DMS 273 (cell line): Measurements from ENCODE around the gene MRPL22.
"Not testable (repeated sequence)": the region's sequence is repeated elsewhere in the genome, so short reads cannot be mapped to it uniquely, and the experiment has no call there.

Experiments used
- DNase-seq: peaks from one replicate; lab custom pipeline; 2025; ENCODE audit not compliant: unreplicated experiment; lab: John Stamatoyannopoulos, UW

MRPL22 gene

DNA sequence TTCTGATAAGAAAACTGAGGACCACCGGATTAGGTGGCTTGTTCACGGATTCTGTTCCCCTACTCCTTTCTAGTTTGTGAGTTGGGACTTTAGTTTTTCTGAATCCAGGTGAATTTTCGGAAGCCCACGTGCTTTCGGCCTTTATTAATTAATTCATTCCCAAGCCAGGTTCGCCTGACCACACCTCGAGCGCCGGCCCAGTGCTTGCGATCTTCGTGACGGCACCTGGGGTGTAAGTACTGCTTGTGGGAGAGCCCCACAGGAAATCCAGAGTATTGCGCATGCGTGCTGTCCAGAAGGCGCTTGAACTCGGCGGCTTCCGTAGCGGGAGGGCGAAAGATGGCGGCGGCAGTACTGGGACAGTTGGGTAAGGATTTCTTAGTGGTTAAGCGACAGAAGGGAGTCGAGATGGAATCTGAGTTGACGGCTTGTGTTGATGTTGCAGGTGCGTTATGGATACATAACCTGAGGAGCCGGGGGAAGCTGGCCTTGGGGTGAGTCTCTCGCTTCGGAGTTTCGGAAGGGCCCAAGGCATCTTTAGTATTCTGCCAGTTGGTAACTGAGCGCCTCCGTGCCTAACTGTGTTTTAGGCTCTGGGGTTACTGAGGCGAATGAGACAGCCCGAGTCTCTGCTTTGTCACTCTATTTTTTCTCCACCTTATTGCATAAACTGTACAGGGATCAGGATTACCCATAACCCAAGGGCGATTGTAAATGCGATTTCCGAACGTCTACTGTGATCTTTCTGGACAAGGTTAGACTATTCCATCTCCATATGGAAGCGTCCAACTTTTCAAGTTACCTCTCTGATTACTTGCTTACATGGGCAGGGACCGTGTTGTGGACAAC, at the start of gene MRPL22:
TSS of gene MRPL22 (plus strand) at position 302 of the 849 bp plus-strand sequence. CDS start at position 340, 38 bp downstream.
- peak; percentile 97 for DNase-seq

DNA sequence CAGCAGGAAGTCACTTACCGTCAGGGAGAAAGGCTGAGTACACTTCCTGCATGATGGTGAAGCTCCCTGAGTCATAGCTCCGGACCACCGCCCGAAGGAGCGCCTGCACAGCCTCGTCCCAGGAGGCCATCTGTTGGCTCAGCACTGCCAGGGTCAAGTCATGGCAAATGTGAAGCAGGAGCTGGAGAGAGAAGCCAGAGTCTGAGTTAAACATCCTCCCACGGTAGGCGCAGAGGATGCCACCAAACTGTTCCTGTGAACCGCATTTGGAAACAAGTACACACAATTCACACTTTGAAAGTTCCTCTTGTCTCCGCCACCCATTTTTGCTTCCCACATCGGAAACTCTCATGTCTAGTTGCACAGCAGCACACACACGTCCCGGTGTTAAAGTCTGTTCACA, 48.5 kb upstream of the MRPL22 start:
- no peak for DNase-seq

DNA sequence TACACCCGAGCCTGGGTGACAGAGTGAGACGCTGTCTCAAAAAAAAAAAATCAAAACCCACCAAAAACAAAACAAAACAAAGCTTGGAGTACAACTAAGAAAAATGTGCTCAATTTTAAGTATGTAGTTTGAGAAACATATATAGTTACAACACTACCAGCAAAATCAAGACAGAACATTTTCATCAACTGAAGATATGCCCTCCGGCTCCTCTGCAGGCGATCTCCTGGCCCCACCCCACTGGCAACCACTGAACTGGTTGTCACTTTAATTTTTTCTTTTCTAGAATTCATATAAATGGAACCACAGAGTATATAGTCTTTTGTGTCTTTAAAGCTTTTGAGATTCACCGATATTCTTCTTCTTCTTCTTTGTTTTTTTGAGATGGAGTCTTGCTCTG, 47.5 kb upstream of the MRPL22 start:
- no peak for DNase-seq

DNA sequence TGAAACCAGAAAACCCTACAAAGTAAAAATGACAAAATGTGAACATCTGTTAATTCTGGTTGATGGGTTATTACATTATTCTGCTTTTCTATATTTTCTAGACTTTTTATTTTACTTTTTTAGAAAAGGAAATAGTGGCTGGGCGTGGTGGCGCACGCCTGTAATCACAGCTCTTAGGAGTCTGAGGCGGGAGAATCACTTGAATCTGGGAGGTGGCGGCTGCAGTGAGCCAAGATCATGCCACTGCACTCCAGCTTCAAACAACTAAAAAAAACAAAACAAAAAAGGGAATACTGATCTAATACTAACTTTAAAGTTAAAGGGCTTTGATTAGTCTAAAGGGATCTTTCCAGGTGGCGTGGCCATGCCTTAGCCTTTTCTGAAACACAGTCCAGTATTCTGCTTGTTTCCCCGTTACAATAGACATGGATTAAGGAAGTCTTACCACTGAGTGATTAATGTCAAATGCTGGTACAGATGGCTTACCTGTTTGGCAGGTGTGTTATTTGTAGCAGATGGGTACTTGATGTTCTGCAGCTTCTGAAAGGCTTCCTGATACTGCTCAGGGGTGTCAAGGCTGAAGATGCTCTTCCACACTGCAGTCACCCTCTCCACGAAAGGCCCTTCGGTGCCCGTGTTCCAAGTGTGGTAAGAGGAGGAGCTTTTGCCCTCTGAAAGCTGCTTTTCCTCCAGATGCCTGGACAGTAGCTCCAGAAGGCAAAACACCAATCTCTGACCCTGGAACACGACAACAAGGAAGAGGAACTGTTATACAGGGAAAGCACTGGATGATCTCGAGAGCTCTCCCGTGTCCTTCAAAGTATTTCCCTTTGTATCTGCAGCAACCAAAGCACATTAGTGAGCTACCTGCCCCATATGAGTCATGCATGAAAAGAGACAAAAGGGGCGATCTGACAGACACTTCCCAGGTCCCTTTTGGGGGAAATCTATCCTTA, 45.0 kb upstream of the MRPL22 start:
- no peak for DNase-seq

DNA sequence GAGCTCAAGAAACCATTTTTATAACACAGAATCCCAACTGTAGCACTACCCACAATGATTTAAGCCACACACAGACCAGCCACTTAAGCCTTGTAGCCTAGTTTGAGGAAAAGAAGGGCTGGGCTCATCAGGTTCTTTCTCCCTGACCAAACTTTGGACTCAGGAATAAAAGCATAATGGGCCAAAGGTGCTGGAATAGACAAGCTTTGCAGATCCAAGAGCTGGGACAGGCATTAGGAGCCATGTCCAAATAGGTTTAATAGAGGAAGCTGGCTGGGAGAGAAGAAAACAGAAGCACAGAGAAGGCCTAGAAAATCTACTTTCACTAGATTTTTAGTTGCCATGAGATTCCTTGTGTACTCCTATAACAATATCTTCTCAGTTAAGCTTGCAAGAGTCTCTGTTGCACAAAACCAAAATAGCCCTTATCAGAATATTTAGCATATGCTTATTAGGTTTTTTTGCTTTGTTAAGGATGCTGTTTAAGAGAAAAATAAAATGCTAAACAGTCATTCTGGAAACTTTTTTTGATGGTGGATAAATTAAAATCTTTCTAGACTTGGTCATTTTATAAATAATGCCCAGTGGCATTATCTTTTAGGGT, 44.2 kb upstream of the MRPL22 start:
- DNase-seq: no peak

DNA sequence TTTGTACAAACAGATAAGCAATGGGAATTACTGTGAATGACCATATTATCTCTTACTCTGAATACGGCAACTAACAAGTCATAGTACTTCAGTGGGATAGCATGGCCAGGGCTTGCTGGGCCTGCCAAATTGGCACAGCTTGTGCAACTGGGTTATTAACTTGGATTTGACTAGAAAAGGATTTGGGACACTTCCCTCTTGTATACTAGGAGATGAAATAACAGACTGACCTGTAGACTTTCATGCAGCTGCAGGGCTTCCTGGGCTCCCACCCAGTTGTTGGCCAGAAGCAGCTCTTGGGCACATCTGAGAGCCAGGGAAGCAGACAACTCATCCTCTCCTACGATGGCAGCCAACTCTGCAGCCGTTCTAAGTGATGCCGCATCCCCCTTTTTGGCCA, 42.7 kb upstream of the MRPL22 start:
- no peak for DNase-seq

DNA sequence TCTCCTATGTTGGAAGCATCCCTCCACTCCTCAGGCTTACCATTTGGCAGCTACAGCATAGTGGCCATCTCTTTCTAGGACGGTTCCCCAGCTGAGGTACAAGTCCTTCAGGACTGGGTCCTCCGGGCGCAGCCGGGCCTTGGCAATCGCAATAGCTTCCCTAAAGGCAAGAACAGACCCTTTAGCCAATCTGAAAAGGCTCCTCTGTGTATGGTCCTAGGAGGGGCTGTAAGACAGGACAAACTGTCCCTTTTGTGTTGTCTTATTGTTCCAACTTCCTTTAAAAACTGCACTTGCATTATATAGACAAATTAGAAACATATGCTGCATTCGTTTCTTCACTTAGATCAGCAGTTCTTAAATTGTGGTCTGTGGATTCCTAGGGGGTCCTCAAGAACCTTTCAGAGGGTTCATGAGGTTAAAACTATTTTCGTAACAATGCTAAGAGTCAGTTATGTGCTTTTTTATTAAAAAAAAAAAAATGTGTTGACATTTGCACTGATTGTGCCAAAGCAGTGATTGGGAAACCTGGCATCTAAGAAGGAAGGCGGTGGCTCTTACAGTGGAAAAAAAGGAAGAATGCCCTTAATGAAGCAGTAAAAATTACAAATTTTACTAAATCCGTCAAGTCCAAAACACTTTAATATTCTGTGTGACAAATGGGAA, 41.6 kb upstream of the MRPL22 start:
- DNase-seq: no peak

DNA sequence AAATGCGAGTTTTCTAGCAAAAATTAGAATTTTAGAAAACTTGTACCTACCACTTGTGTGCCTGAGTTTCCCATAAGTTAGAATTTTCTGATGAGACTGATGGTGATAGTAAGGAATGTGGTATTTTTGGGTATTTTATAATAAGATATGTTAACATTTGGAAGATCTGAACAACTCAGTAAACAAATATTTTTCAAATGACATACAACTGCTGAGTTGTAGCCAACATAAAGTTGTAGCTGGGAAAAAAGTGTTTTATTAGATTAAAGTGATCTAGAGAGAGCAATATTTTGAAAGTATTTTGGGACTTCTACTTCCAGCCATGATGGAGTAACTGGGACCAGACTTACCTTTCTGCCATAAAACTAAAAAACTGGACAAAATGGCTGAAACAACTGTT, 40.8 kb upstream of the MRPL22 start:
- no peak for DNase-seq

DNA sequence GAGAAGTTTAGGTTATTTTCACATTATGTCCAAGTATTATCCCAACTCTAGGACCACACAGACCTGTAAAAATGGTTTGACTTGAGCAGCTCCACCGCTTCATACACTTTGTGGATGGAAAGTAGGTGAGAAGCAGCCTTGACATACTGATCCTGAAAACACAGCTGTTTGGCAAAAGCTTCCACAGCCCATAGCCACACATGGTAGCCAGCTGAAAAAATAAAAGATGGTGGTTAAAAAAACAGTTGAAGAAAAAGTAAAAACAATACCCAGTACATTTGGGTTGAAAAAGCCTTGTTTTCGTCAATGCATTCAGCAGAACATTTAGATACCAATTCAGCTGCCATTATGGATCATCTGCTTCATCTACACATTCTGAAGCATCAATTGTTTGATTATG, 39.6 kb upstream of the MRPL22 start:
- no peak for DNase-seq

DNA sequence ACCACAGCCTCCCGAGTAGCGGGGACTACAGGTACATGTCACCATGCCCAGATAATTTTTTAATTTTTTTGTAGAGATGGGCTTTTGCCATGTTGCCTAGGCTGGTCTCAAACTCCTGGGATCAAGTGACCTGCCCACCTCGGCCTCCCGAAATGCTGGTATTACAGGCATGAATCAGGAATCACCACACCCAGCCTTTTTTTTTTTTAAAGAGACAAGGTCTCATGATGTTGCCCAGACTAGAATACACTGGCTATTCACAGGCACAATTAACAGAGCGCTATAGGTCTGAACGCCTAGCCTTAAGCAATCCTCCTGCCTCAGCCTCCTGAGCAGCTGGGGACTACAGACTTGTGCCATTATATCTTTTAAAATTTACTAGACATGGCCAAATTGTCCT, 39.0 kb upstream of the MRPL22 start:
- DNase-seq: no peak

DNA sequence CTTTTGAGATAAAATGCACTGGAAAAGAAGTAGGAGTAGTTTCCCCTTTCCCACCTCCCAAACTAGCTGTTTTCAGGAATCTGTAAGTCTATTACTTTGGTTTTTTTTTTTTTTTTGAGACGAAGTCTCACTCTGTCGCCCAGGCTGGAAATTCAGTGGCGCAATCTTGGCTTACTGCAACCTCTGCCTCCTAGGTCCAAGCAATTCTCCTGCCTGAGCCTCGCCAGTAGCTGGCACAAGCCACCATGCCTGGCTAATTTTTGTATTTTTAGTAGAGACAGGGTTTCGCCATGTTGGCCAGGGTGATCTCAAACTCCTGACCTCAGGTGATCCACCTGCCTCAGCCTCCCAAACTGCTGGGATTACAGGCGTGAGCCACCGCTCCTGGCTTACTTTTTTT, 35.3 kb upstream of the MRPL22 start:
- not testable (repeated sequence) for DNase-seq

DNA sequence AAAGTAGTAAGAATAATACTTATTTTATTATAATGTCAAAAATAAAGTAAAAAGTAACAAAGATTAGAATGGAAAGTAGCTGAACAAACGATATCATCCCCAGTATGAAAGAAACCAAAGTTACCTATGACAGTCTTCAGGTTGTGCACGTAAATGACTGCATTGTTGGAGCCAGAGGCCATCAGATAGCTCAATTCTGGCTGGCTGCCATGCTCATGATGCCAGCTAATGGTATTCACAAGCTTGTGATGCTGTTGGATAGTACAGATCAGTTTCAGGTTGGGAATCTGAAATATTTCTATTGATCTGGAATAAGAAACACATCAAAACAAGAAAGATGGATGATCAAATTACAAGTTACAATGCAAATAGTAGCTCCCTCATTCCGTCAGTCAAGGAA, 24.0 kb upstream of the MRPL22 start:
- DNase-seq: no peak

DNA sequence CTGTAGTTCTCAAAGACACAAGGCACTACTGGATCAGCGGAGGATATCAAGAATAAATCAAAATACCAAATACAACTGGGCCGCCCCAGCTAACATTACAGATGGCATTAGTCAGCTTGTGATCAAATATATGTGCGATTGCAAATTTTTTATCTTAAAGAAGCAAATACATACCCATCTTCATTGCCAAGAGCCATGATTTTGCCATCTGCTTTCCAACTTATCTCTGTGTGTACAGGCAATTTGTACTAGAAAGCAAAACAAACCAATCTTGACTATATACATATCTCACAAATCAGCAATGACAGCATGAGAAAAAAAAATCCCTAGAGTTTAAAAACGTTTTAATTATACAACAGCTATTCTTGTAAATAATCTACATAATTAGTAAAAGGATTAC, 23.1 kb upstream of the MRPL22 start:
- no peak for DNase-seq

DNA sequence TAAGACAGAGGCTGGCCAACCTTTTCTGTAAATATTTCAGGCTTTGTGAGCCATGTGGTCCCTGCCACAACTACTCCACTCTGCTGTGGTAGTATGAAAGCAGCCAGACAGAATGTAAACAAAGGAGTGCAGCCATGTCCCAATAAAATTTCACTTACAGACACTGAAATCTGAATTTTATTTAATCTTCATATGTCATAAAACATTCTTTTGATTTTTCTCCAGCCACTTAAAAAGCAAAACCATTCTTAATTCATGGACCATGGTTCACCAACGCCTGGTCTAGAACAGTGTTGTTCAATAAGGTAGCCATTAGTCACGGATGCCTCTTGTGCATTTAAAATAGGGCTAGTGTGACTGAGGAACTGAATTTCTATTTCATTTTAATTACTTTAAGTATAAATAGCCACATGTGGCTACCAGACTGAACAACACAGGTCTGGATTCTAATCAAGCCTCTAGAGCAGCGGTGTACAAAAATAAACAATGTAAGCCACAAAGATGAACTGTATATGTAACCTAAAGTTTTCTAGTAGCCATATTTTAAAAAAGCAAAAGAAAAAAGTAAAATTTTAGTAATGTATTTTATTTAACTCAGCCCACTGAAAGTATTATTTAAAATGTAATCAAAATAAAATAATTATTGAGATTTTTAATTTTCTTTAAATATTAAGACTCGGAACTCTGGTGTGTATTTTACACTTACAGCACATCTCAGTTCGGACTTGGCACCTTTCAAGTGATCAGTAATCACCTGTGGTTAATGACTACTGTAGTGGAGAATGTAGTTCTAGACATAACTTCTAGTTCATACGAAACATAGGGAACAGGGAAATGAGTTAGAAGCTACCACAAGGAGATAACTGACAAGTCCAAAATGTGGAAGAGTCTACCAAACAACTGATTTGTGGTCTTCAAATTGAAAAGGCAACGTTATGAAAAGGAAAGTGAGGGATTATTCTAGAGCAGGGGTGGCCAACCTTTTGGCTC, 17.1 kb upstream of the MRPL22 start:
- DNase-seq: no peak

DNA sequence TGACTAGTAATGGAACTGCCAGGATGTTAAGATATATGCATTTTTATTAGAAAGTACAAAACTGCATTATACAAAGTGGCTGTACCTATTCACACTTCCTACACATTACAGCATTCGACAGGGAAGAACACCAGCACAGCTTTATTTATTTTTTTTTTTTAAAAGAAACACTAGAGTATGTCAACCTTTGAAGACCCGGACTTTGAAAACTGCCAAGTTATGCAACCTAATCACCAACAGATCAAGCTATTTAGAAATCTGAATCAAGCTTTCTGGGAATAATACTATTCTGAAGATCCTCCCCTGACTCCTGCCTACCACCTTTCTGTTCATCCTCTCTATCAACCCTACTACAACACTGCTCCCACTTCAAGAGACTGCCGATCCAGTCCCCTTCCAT, 7.3 kb upstream of the MRPL22 start:
- DNase-seq: no peak

DNA sequence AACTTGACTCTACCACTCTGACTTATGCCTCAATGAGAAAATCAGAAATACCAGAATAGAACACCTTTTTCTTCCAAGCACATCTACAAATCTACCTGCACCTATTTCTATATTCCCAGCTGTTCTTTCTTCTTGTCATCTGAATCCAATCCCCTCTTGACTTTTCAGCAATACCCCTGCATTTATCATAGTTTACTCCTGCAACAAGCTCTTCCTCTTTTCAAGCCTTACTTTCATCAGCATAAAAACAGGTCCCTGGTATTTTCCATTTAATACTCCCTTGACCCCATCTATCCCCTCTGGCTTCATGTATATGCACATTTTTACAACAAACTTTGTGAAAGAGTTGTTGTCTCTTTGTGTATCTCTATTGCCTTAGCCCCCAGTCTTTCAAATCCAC, 6.0 kb upstream of the MRPL22 start:
- no peak for DNase-seq

DNA sequence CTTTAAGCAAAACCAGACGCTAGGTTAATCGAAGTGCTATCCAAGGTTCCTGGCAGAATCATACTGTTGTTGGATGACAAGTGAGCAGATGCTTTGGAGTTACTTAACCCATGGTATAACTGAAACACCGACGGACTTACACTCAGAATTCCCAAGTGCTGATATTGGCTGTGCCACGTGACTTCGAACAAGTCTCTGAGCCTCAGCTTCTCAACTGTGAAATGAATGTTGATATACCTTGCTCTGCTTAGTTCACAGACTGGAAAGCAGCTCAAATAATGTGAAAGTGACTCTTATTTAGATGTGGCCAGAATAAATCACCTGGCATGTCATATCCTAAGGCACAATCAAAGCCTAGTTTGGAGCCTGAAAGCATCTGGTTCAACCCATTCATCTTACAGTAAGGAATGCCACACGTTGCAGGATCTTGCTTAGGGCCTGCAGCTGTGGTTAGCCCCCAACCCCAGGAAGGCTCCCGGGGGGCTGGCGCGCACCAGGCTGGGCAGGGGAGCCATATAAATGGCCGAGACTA, 3.6 kb upstream of the MRPL22 start:
- peak; percentile 52 for DNase-seq

DNA sequence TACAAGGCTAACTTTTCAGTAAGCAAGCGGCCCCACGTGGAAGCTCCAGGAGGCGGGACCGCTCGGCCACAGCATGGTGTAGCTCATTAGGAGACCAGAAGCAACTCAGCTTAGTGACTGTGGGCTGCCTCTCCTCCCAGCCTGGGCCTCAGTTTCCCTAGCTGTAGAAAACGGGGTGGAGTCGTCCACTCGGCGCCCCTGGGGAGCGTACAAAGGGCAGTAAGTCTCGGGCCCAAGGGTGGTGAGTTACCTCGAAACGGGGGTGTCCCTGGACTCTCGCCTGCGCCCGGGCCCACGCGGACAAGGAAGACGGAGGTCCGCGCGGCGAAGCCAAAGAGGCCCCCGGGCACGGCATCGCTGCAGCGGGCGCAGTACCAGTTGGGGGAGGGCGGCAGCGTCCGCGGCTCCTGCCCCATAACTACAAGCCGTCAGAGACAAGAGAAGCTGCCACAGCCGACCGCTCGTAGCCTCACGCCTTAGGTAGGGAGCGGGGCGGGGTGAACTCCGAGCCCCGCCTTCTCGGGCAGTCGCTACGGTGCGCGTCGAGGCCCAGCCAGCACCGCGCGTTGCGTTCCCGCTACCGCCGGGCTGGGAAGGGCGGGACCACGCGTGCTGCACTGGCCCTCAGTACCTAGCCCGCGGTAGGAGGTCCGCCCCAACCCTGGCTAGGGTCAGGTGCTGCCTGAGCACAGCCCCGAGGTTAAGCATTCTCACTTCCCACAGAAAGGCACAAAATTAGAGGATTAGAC, 3.0 kb upstream of the MRPL22 start, which contains the start of gene GEMIN5:
TSS of gene GEMIN5 (minus strand) at position 494 of the 749 bp plus-strand sequence. CDS start at position 416, 78 bp downstream.
- DNase-seq: peak; percentile 96

DNA sequence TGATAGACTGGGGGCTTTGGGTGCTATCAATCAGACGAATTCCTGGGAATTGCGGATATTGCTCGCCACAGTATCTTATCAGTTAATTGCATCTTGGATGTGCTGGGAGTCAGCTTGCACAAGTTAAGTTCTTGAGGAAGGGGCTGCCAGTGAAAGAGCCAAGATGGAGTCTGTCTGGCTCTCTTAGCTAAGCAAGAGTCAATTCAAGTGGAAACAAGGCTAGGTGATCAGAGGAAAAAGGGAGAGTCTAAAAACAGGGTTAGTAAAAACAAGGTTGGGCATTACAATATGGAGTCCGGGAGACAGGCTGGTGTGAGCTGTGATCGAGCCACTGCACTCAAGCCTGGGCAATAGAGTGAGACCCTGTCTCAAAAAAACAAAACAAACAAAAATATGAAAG, 1.5 kb upstream of the MRPL22 start:
- not testable (repeated sequence) for DNase-seq
